GM23338 (cell line): ENCODE results near the gene TPK1. TPM values are rescaled to one million over a fixed set of nuclear protein-coding genes. Genes with fewer than 3 reads are reported as not detected.
"Not testable (repeated sequence)": the region's sequence is repeated elsewhere in the genome, so short reads cannot be mapped to it uniquely, and the experiment has no call there.

Experiments used
- ATAC-seq: fragments of 200-7000 bp; cut with Tn5 transposase; 3 replicates; pipeline ENCODE4 v1.9.1; 2020
- DNase-seq: peaks from one replicate; pipeline ENCODE4 v3.0.0-alpha.2; 2015; ENCODE audit warnings: low spot score
- H2AFZ ChIP-seq: fragments of 200-600 bp; sonication (generic); 2 replicates; pipeline ENCODE4 v1.8.0; 2016; ENCODE audit warnings: antibody characterized with exemption, mild to moderate bottlenecking, moderate library complexity
- H3F3A ChIP-seq: fragments of 200-600 bp; sonication (generic); replicated peaks from 2 replicates; pipeline ENCODE4 v1.8.0; 2017; ENCODE audit warnings: antibody characterized with exemption, mixed run types, low read depth
- H3K27ac ChIP-seq: fragments of 200-600 bp; sonication (generic); 2 replicates; pipeline ENCODE4 v1.6.1; 2016; ENCODE audit warnings: low read depth
- H3K27me3 ChIP-seq: fragments of 200-600 bp; sonication (generic); 2 replicates; pipeline ENCODE4 v1.8.0; 2016; ENCODE audit warnings: mild to moderate bottlenecking, mixed run types, moderate library complexity; ENCODE audit not compliant: insufficient read depth
- H3K36me3 ChIP-seq: fragments of 200-600 bp; sonication (generic); 2 replicates; pipeline ENCODE4 v1.8.0; 2016; ENCODE audit warnings: mild to moderate bottlenecking; ENCODE audit not compliant: insufficient read depth
- H3K4me1 ChIP-seq: fragments of 200-600 bp; sonication (generic); 2 replicates; pipeline ENCODE4 v1.8.0; 2016; ENCODE audit warnings: mild to moderate bottlenecking, moderate library complexity; ENCODE audit not compliant: insufficient read depth
- H3K4me2 ChIP-seq: fragments of 200-600 bp; sonication (generic); 2 replicates; pipeline ENCODE4 v1.7.1; 2017; ENCODE audit warnings: mixed run types
- H3K4me3 ChIP-seq: fragments of 200-600 bp; sonication (generic); 2 replicates; pipeline ENCODE4 v1.6.1; 2016; ENCODE audit warnings: mixed run types
- H3K79me2 ChIP-seq: fragments of 200-600 bp; sonication (generic); replicated peaks from 2 replicates; pipeline ENCODE4 v1.8.0; 2017; ENCODE audit warnings: mild to moderate bottlenecking; ENCODE audit not compliant: insufficient read depth
- H3K9me2 ChIP-seq: fragments of 200-600 bp; sonication (generic); 2 replicates; pipeline ENCODE4 v1.8.0; 2017; ENCODE audit not compliant: insufficient read depth
- H4K20me1 ChIP-seq: fragments of 200-600 bp; sonication (generic); replicated peaks from 2 replicates; pipeline ENCODE4 v1.8.0; 2017; ENCODE audit warnings: mild to moderate bottlenecking; ENCODE audit not compliant: insufficient read depth
- H3K27ac Mint-ChIP-seq: 2 replicates; pipeline ENCODE4 v1.8.0; 2020; ENCODE audit warnings: inconsistent platforms, mild to moderate bottlenecking, moderate library complexity, mixed read lengths
- H3K27me3 Mint-ChIP-seq: 3 replicates; pipeline ENCODE4 v1.8.0; 2022; ENCODE audit warnings: low read depth, mild to moderate bottlenecking, moderate library complexity, mixed read lengths, inconsistent platforms; ENCODE audit not compliant: insufficient read depth, poor library complexity
- H3K36me3 Mint-ChIP-seq: 3 replicates; pipeline ENCODE4 v1.8.0; 2021; ENCODE audit warnings: low read depth, mild to moderate bottlenecking, inconsistent platforms, moderate library complexity, mixed read lengths
- H3K4me1 Mint-ChIP-seq: 3 replicates; pipeline ENCODE4 v1.8.0; 2020; ENCODE audit warnings: mild to moderate bottlenecking, inconsistent platforms, mixed read lengths
- H3K4me3 Mint-ChIP-seq: 3 replicates; pipeline ENCODE4 v1.8.0; 2021; ENCODE audit warnings: moderate library complexity, mild to moderate bottlenecking, inconsistent platforms, mixed read lengths
- H3K9me3 Mint-ChIP-seq: 3 replicates; pipeline ENCODE4 v1.8.0; 2020; ENCODE audit warnings: moderate library complexity, mild to moderate bottlenecking, inconsistent platforms, mixed read lengths
- ETS1 ChIP-seq: IDR thresholded peaks from 2 replicates; pipeline ENCODE4 v1.6.1; 2016; ENCODE audit warnings: antibody characterized with exemption
- EZH2 ChIP-seq: fragments of 200-600 bp; sonication (generic); IDR thresholded peaks from one replicate; pipeline ENCODE4 v1.8.0; 2017; ENCODE audit warnings: antibody characterized with exemption, mild to moderate bottlenecking, low read depth; ENCODE audit not compliant: unreplicated experiment
- EZH2phosphoT487 ChIP-seq: fragments of 200-600 bp; sonication (generic); IDR thresholded peaks from one replicate; pipeline ENCODE4 v1.8.1; 2018; ENCODE audit warnings: antibody characterized with exemption; ENCODE audit not compliant: unreplicated experiment
- JUNB ChIP-seq: IDR thresholded peaks from one replicate; pipeline ENCODE4 v1.6.1; 2016; ENCODE audit warnings: antibody characterized with exemption; ENCODE audit not compliant: unreplicated experiment
- NANOG ChIP-seq: IDR thresholded peaks from 2 replicates; pipeline ENCODE4 v1.6.1; 2016; ENCODE audit warnings: antibody characterized with exemption, borderline replicate concordance
- POLR2AphosphoS5 ChIP-seq: IDR thresholded peaks from 2 replicates; pipeline ENCODE4 v1.6.1; 2016; ENCODE audit warnings: antibody characterized with exemption, low read depth
- REST ChIP-seq: IDR thresholded peaks from one replicate; pipeline ENCODE4 v1.6.1; 2018; ENCODE audit warnings: antibody characterized with exemption; ENCODE audit not compliant: unreplicated experiment
- ZNF331 ChIP-seq: fragments of 250-450 bp; sonication (Bioruptor Pico); IDR thresholded peaks from 2 replicates; pipeline ENCODE4 v1.5.0; 2020; ENCODE audit warnings: low read depth, mild to moderate bottlenecking, moderate library complexity
- polyA plus RNA-seq: library from polyadenylated mRNA; unstranded; fragments of >200 nt; fragmentation: Nextera tagmentation; extraction: Ambion mirVana; gene quantifications from 2 replicates; pipeline ENCODE4 v1.2.1, GENCODE V29; 2016
- total RNA-seq: library from RNA; depleted of rRNA; stranded (reverse); fragments of >200 nt; shearing (Covaris generic); gene quantifications from 2 replicates; pipeline ENCODE4 v1.2.3, GENCODE V29; 2014

The TPK1 gene
- total and polyA plus RNA-seq, 2 experiments from 2014 or later, result 2.6 to 2.9 TPM

GRCh38 chr7:144427539-144427938, 408.3 kb downstream of the TPK1 start:
- H3K27me3 ChIP-seq, H3K79me2 ChIP-seq, H3K27me3 Mint-ChIP-seq, H3K4me2 ChIP-seq, H2AFZ ChIP-seq, H4K20me1 ChIP-seq, H3F3A ChIP-seq, H3K4me1 Mint-ChIP-seq, H3K36me3 ChIP-seq, DNase-seq, H3K4me3 Mint-ChIP-seq, H3K27ac Mint-ChIP-seq, H3K4me1 ChIP-seq, ATAC-seq, H3K27ac ChIP-seq, H3K4me3 ChIP-seq, H3K9me2 ChIP-seq: not testable (repeated sequence)
- H3K36me3 Mint-ChIP-seq, result peaks cover 51% of the 10 kb centered on the region
- peaks cover 70% of the 10 kb centered on the region for H3K9me3 Mint-ChIP-seq

GRCh38 chr7:144418931-144419330, 416.9 kb downstream of the TPK1 start:
- H3K36me3 ChIP-seq, H3K27ac Mint-ChIP-seq, H3K27me3 ChIP-seq, H3K4me1 ChIP-seq, H4K20me1 ChIP-seq, H3K9me2 ChIP-seq, H3K4me2 ChIP-seq, H3K4me3 Mint-ChIP-seq, H3K4me1 Mint-ChIP-seq, H3K27me3 Mint-ChIP-seq, H3K27ac ChIP-seq, H3K4me3 ChIP-seq, DNase-seq, H2AFZ ChIP-seq, H3F3A ChIP-seq, H3K79me2 ChIP-seq, ATAC-seq: not testable (repeated sequence)
- H3K36me3 Mint-ChIP-seq, result peaks cover 13% of the 10 kb centered on the region; the same call in 1 of the 3 replicates
- H3K9me3 Mint-ChIP-seq, result peaks cover 32% of the 10 kb centered on the region

GRCh38 chr7:144416341-144416740, 419.5 kb downstream of the TPK1 start:
- H3K27me3 Mint-ChIP-seq, result peaks cover 2% of the 10 kb centered on the region
- Histone ChIP-seq H3K4me3 (no peak overlapping the region), H3K27ac (no peak overlapping the region)

GRCh38 chr7:144415858-144416257, 420.0 kb downstream of the TPK1 start:
- no peak overlapping the region for H3K27ac ChIP-seq
- Mint-ChIP-seq H3K27ac (no peak overlapping the region), H3K4me3 (no peak overlapping the region), H3K4me1 (peaks cover 3% of the 10 kb centered on the region; the same call in 1 of the 3 replicates), H3K9me3 (peaks cover 20% of the 10 kb centered on the region), H3K27me3 (peaks cover 2% of the 10 kb centered on the region), H3K36me3 (peaks cover 10% of the 10 kb centered on the region; the same call in 1 of the 3 replicates)
- H3K9me2 ChIP-seq, result no peaks in the 10 kb centered on the region
- no peaks in the 10 kb centered on the region for H3K27me3 ChIP-seq
- H3K4me1 ChIP-seq, result no peaks in the 10 kb centered on the region
- DNase-seq (no peak), ATAC-seq (no peak)
- H3K79me2 ChIP-seq, result no peaks in the 10 kb centered on the region
- no peaks in the 10 kb centered on the region for H3K36me3 ChIP-seq
- no peaks in the 10 kb centered on the region for H4K20me1 ChIP-seq
- no peak overlapping the region for H3K4me3 ChIP-seq
- no peak overlapping the region for H2AFZ ChIP-seq
- no peak overlapping the region for H3K4me2 ChIP-seq
- H3F3A ChIP-seq, result no peaks in the 10 kb centered on the region
- TF ChIP-seq ZNF331 (CRISPR knock-in tag) (no peak), ETS1 (no peak), POLR2AphosphoS5 (no peak), EZH2phosphoT487 (no peak), JUNB (no peak), REST (no peak), EZH2 (no peak)

More at GRCh38 chr7:144416341-144416740, 419.5 kb downstream of the TPK1 start:
- H3K36me3 Mint-ChIP-seq, result peaks cover 10% of the 10 kb centered on the region; the same call in 1 of the 3 replicates
- Histone ChIP-seq H3K27me3 (no peaks in the 10 kb centered on the region), H3K4me1 (no peaks in the 10 kb centered on the region), H4K20me1 (no peaks in the 10 kb centered on the region), H2AFZ (no peak overlapping the region), H3K36me3 (no peaks in the 10 kb centered on the region), H3K9me2 (no peaks in the 10 kb centered on the region), H3K79me2 (no peaks in the 10 kb centered on the region), H3K4me2 (no peak overlapping the region), H3F3A (no peaks in the 10 kb centered on the region)
- no peak overlapping the region for H3K4me3 Mint-ChIP-seq
- ATAC-seq, result no peak
- H3K27ac Mint-ChIP-seq, result no peak overlapping the region
- no peak for DNase-seq
- no peak for TF ChIP-seq NANOG
- no peak for TF ChIP-seq EZH2
- no peak for TF ChIP-seq POLR2AphosphoS5
- H3K9me3 Mint-ChIP-seq, result peaks cover 20% of the 10 kb centered on the region
- peaks cover 3% of the 10 kb centered on the region; the same call in 1 of the 3 replicates for H3K4me1 Mint-ChIP-seq
